ENCODE data around the gene TMPRSS3. TPM values are rescaled to one million over a fixed set of nuclear protein-coding genes. Genes with fewer than 3 reads are reported as not detected.
"Not testable (repeated sequence)": the region's sequence is repeated elsewhere in the genome, so short reads cannot be mapped to it uniquely, and the experiment has no call there.

TMPRSS3 gene
- total RNA-seq, 4 donors from 2014 or later = not detected

DNA sequence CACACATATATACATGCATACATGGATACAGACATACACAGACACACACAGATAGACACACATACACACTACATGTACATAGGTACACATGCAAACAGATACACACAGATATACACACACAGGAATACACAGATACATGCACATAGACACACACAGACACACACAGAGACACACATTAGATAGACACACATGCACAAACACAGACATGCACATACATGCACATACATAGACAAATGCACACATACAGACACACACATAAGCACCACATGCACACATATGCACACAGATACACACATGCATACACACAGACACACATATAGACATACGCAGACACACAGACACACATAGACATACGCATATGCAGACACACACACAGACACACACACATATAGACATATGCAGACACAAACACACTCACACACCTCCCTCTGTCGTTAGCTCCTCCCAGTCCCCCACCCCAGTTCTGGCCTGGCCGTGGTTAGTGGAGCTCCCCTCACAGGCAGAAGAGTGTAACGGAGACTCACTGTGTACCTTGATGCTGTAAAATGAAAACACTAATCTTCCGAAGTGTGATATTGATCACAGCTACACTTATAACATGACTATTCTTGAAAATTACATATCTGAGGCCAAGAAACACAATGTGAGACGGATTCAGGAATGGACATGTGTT is 15.5 kb upstream of the TMPRSS3 start:
- no peak overlapping the region for H3K27ac ChIP-seq (replicated peaks in 1 of 4)
- H3K4me3 ChIP-seq = no peak overlapping the region
- no peaks in the 10 kb centered on the region for H3K36me3 ChIP-seq
- no peak for DNase-seq (ENCODE audit: extremely low spot score)
- TF ChIP-seq POLR2A (IDR thresholded peaks at IDR 0.05; ENCODE audit: low read depth) (no peak), POLR2AphosphoS5 (IDR thresholded peaks at IDR 0.05) (no peak), EP300 (IDR thresholded peaks at IDR 0.05) (no peak)
- TF ChIP-seq, protein P1, sequence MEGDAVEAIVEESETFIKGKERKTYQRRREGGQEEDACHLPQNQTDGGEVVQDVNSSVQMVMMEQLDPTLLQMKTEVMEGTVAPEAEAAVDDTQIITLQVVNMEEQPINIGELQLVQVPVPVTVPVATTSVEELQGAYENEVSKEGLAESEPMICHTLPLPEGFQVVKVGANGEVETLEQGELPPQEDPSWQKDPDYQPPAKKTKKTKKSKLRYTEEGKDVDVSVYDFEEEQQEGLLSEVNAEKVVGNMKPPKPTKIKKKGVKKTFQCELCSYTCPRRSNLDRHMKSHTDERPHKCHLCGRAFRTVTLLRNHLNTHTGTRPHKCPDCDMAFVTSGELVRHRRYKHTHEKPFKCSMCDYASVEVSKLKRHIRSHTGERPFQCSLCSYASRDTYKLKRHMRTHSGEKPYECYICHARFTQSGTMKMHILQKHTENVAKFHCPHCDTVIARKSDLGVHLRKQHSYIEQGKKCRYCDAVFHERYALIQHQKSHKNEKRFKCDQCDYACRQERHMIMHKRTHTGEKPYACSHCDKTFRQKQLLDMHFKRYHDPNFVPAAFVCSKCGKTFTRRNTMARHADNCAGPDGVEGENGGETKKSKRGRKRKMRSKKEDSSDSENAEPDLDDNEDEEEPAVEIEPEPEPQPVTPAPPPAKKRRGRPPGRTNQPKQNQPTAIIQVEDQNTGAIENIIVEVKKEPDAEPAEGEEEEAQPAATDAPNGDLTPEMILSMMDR (IDR thresholded peaks at IDR 0.05) = no peak
- H3K27me3 ChIP-seq = peaks cover 0 to 70% (median 0%) of the 10 kb centered on the region in 4 donors
- WGBS = 65% methylated on average over 7 of the region's 7 CpGs
- no peaks in the 10 kb centered on the region for H3K4me1 ChIP-seq
- intact Hi-C loops (cut with DNase I) = no loop called here
- H3K9me3 ChIP-seq = no peaks in the 10 kb centered on the region

DNA sequence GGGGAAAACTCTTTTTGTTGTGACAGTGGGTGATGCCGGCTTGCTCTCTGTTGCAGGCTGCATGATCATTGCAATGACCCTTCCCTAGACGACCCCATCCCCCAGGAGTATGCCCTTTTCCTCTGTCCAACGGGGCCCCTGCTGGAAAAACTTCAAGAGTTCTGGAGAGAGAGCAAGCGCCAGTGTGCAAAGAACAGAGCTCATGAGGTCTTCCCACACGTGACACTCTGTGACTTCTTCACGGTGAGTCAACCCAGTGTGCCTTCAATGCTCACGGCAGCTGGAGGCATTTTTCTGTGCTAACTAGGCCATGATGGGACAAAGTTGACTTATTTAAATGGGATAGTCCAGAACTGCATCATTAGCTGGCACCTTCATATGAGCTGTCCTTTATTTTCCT is 13.5 kb upstream of the TMPRSS3 start:
- H3K27me3 ChIP-seq = peaks cover 0 to 58% (median 0%) of the 10 kb centered on the region in 4 donors
- no peak for DNase-seq (ENCODE audit: extremely low spot score)
- no peak overlapping the region for H3K4me3 ChIP-seq
- no peaks in the 10 kb centered on the region for H3K9me3 ChIP-seq
- H3K27ac ChIP-seq (replicated peaks in 1 of 4) = no peak overlapping the region
- intact Hi-C loops (cut with DNase I) = no loop called here
- H3K36me3 ChIP-seq = no peaks in the 10 kb centered on the region
- TF ChIP-seq EP300 (IDR thresholded peaks at IDR 0.05) (no peak), POLR2A (IDR thresholded peaks at IDR 0.05; ENCODE audit: low read depth) (no peak), POLR2AphosphoS5 (IDR thresholded peaks at IDR 0.05) (no peak)
- TF ChIP-seq, protein P1 (IDR thresholded peaks at IDR 0.05) = no peak
- 77% methylated on average over 7 of the region's 7 CpGs for WGBS
- no peaks in the 10 kb centered on the region for H3K4me1 ChIP-seq

DNA sequence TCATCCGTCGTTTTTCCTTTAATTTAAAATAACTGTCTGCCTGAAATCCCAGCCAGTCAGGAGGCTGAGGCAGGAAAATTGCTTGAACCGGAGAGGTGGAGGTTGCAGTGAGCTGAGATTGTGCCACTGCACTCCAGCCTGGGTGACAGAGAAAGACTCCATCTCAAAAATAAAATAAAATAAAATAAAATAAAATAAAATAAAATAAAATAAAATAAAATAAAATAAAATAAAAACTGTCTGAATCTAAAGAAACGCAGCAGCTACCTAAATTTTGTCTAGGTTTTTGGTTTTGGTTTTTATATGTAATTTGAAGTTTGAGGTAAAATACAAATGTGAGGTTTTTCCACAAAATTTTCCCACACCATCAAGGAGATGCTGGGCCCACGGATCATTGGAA is 12.9 kb upstream of the TMPRSS3 start:
- H3K27me3 ChIP-seq = peaks cover 0 to 63% (median 0%) of the 10 kb centered on the region in 4 donors
- DNase-seq (ENCODE audit: extremely low spot score); H3K4me1 ChIP-seq; H3K27ac ChIP-seq (replicated peaks in 1 of 4); H3K9me3 ChIP-seq; H3K36me3 ChIP-seq; intact Hi-C loops (cut with DNase I); H3K4me3 ChIP-seq: not testable (repeated sequence)
- 68% methylated on average over 5 of the region's 5 CpGs for WGBS

DNA sequence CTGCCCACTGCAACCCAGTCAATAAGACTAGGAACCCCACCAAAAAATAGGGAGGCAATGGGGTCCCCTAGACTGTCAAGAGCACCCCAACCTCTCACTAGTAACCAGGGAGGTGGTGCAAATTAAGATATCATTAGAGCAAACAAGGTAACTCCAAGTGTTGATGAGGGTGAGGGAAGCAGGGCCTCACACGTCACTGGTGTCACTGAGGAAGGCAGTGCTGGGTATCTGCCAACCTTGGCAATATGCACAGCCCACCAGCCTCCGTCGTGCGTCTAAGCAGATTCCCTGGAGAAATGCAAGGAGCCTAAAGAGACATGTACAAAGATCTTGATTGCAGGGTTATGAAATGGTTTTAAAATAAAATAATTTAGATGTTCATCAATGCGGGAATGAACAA is 11.6 kb upstream of the TMPRSS3 start:
- no peaks in the 10 kb centered on the region for H3K4me1 ChIP-seq
- H3K36me3 ChIP-seq = no peaks in the 10 kb centered on the region
- 60% methylated on average over 5 of the region's 5 CpGs for WGBS
- no peak for DNase-seq (ENCODE audit: extremely low spot score)
- no peak overlapping the region for H3K27ac ChIP-seq (replicated peaks in 1 of 4)
- peaks cover 0 to 56% (median 0%) of the 10 kb centered on the region in 4 donors for H3K27me3 ChIP-seq
- H3K4me3 ChIP-seq = no peak overlapping the region
- intact Hi-C loops (cut with DNase I) = no loop called here
- H3K9me3 ChIP-seq = peaks cover 0 to under 1% (median under 1%) of the 10 kb centered on the region in 4 donors
- TF ChIP-seq POLR2AphosphoS5 (IDR thresholded peaks at IDR 0.05) (no peak), POLR2A (IDR thresholded peaks at IDR 0.05; ENCODE audit: low read depth) (no peak), EP300 (IDR thresholded peaks at IDR 0.05) (no peak)
- TF ChIP-seq, protein P1 (IDR thresholded peaks at IDR 0.05) = no peak

DNA sequence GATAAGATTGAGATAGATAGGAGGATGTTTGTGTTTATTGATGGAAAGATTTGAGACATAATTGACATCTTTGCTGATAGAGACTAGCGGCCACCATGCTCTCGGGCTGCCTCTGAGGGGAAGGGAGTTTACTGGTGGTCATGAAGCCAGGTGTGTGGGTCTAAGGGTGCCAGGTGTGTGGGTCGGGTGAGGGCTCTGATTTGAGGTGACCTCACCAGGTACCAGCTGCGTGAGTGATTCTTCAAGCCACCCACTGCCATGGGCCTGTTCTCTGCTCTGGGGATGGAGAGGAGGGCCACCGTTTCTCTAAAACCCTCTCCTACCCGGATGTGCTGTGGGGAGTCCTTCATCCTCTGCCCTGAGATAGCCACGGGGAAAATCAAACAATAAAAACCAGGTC is 11.0 kb upstream of the TMPRSS3 start:
- DNase-seq (ENCODE audit: extremely low spot score) = no peak
- H3K4me3 ChIP-seq = no peak overlapping the region
- H3K4me1 ChIP-seq = no peaks in the 10 kb centered on the region
- peaks cover 0 to 50% (median 0%) of the 10 kb centered on the region in 4 donors for H3K27me3 ChIP-seq
- H3K9me3 ChIP-seq = peaks cover 0 to 7% (median 3%) of the 10 kb centered on the region in 4 donors
- WGBS = 87% methylated on average over 7 of the region's 7 CpGs
- intact Hi-C loops (cut with DNase I) = no loop called here
- no peaks in the 10 kb centered on the region for H3K36me3 ChIP-seq
- TF ChIP-seq POLR2AphosphoS5 (IDR thresholded peaks at IDR 0.05) (no peak), POLR2A (IDR thresholded peaks at IDR 0.05; ENCODE audit: low read depth) (no peak), EP300 (IDR thresholded peaks at IDR 0.05) (no peak)
- TF ChIP-seq, protein P1 (IDR thresholded peaks at IDR 0.05) = no peak
- H3K27ac ChIP-seq (replicated peaks in 1 of 4) = no peak overlapping the region
